Measurements from ENCODE around the gene PTPRG. TPM values are rescaled to one million over a fixed set of nuclear protein-coding genes. Genes with fewer than 3 reads are reported as not detected.

Gene PTPRG
- total and polyA plus RNA-seq, 10 of the 15 experiments (the other 5 are each of a cell fraction or from before 2014, with no cell fraction given): 0.29 to 20.7 (median 1.4) TPM

DNA sequence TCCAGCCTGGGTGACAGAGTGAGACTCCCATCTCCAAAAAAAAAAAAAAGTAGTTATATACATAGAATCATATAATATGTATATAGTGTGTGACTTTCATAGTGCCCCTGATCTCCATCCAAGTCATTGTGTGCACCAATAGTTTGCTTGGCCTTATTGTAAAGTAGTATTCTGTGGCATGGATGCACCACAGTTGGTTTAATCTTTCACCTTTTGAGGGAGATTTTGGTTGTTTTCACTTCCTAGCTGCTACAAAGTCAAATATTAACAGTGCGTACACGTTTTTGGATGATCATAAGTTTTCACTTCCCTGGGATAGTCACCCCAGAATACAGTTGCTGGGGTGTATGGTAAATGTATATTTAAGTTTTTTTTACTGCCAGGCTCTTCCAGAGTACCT is 162.8 kb downstream of the PTPRG start (continued):
- peak; percentile 14 for TF ChIP-seq KLF5 (IDR thresholded peaks at IDR 0.05; ENCODE audit: partially characterized antibody)
- no peak for TF ChIP-seq MTA3 (IDR thresholded peaks at IDR 0.05; ENCODE audit: borderline replicate concordance, low read length)
- TF ChIP-seq ZNF217 (IDR thresholded peaks at IDR 0.05): 0 out of 2 replicates have a peak, but pooled peaks have one; percentile 19
- no peak for TF ChIP-seq GABPA (IDR thresholded peaks at IDR 0.05; ENCODE audit: low read depth)
- no peak for TF ChIP-seq NFXL1 (IDR thresholded peaks at IDR 0.05; ENCODE audit: borderline replicate concordance)
- no peak for TF ChIP-seq BCL11A (IDR thresholded peaks at IDR 0.05; ENCODE audit: low read depth, low read length)
- TF ChIP-seq, protein P1, sequence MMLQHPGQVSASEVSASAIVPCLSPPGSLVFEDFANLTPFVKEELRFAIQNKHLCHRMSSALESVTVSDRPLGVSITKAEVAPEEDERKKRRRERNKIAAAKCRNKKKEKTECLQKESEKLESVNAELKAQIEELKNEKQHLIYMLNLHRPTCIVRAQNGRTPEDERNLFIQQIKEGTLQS (IDR thresholded peaks at IDR 0.05; ENCODE audit: borderline replicate concordance, extremely low read depth, low read depth, low read length): no peak
- TF ChIP-seq MTA2 (IDR thresholded peaks at IDR 0.05; ENCODE audit: low read depth): peak; percentile 75; the same call in 1 of the 2 replicates
- no peak for TF ChIP-seq TCF12 (IDR thresholded peaks at IDR 0.05; ENCODE audit: low read depth, low read length)
- TF ChIP-seq CREM (IDR thresholded peaks at IDR 0.05; ENCODE audit: low read depth): no peak
- TF ChIP-seq RAD51 (IDR thresholded peaks at IDR 0.05): peak; percentile 24; the same call in 1 of the 2 replicates
- TF ChIP-seq HDAC6 (IDR thresholded peaks at IDR 0.05; ENCODE audit: unreplicated experiment): no peak
- TF ChIP-seq BHLHE40 (IDR thresholded peaks at IDR 0.05; ENCODE audit: borderline replicate concordance in 1 of 2, low read depth in 2 of 2, low read length in 1 of 2): peak; percentile 82 to 89
- TF ChIP-seq ASH2L (IDR thresholded peaks at IDR 0.05; ENCODE audit: borderline replicate concordance, low read depth): no peak

DNA sequence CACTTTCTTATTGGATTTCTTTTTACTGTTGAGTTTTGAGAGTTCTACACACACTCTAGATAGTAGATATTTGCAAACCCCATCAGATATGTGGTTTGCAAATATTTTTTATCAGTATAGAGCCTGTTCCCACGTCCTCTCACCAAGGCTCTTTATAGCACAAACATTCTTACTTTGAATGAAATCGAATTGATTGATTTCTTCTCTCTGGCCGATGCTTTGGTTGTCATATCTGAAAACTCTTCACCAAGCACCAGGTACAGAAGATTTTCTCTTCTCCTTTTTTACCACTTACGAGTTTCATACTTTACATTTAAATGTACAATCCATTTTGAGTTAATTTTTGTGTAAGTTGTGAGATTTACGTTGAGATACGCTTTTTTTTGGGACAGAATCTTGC is 163.4 kb downstream of the PTPRG start:
- no peaks in the 10 kb centered on the region for H4K20me1 ChIP-seq (ENCODE audit: control insufficient read depth, insufficient read depth)
- WGBS (ENCODE audit: insufficient coverage, insufficient replicate concordance, low lambda C conversion rate, missing lambda C conversion rate): 25% methylated on average over 6 of the region's 6 CpGs
- no peak overlapping the region for H3K4me3 ChIP-seq
- no peaks in the 10 kb centered on the region for H3K4me1 ChIP-seq (ENCODE audit: control insufficient read depth, insufficient read depth, low read length)
- ChIA-PET POLR2A (interaction anchor here (1.0 to 1.3 kb wide), 2 partner anchors 19 to 56 kb away, joined by 3 read pairs; no protein-coding TSS in a partner anchor), RAD21 (ENCODE audit: unreplicated experiment) (interaction anchor here (0.6 to 1.9 kb wide), 12 partner anchors 15 to 204 kb away, joined by 3 to 10 read pairs (median 3); no protein-coding TSS in a partner anchor), CTCF (interaction anchor here (1.3 to 1.4 kb wide), 2 partner anchors 8 to 94 kb away, joined by 3 to 4 read pairs; no protein-coding TSS in a partner anchor), SMC1A (ENCODE audit: uncharacterized antibody, unreplicated experiment) (interaction anchor here (0.7 to 1.8 kb wide), 8 partner anchors 14 to 131 kb away, joined by 3 to 5 read pairs (median 3); no protein-coding TSS in a partner anchor)
- H3K79me2 ChIP-seq (ENCODE audit: control insufficient read depth, insufficient read depth, low read length): no peaks in the 10 kb centered on the region
- no peaks in the 10 kb centered on the region for H3K27me3 ChIP-seq (replicated peaks in 1 of 2; ENCODE audit: control insufficient read depth in 2 of 2, insufficient read depth in 2 of 2, low read length in 1 of 2)
- no peak overlapping the region for H3K9ac ChIP-seq (ENCODE audit: control insufficient read depth, insufficient read depth, low read length)
- in situ Hi-C loops (cut with MboI) (no loop called here), intact Hi-C loops (cut with micrococcal nuclease; ENCODE audit: unreplicated experiment) (loop anchor here (5.0 to 10.0 kb wide), 2 partner anchors 88 to 160 kb away; partner anchors contain the start of gene PTPRG)
- DNase-seq (ENCODE audit: low read depth, low spot score): no peak
- peak; percentile 59 for ATAC-seq
- no peak overlapping the region for H3K27ac ChIP-seq (ENCODE audit: control insufficient read depth, insufficient read depth)
- FAIRE-seq: no peak
- H3K9me3 ChIP-seq (replicated peaks; ENCODE audit: control insufficient read depth, insufficient read depth, low read length): no peaks in the 10 kb centered on the region
- H3K36me3 ChIP-seq (ENCODE audit: control insufficient read depth in 2 of 2, insufficient read depth in 2 of 2, low read length in 1 of 2): no peaks in the 10 kb centered on the region
- H2AFZ ChIP-seq (ENCODE audit: control insufficient read depth, low read depth, low read length): no peak overlapping the region
- H3K4me2 ChIP-seq (ENCODE audit: control insufficient read depth, insufficient read depth): no peak overlapping the region
- BruUV-seq (replicated peaks): no TSS peak
- no peak for TF ChIP-seq SMAD1 (IDR thresholded peaks at IDR 0.05; ENCODE audit: low read depth, partially characterized antibody)
- TF ChIP-seq, protein P2, sequence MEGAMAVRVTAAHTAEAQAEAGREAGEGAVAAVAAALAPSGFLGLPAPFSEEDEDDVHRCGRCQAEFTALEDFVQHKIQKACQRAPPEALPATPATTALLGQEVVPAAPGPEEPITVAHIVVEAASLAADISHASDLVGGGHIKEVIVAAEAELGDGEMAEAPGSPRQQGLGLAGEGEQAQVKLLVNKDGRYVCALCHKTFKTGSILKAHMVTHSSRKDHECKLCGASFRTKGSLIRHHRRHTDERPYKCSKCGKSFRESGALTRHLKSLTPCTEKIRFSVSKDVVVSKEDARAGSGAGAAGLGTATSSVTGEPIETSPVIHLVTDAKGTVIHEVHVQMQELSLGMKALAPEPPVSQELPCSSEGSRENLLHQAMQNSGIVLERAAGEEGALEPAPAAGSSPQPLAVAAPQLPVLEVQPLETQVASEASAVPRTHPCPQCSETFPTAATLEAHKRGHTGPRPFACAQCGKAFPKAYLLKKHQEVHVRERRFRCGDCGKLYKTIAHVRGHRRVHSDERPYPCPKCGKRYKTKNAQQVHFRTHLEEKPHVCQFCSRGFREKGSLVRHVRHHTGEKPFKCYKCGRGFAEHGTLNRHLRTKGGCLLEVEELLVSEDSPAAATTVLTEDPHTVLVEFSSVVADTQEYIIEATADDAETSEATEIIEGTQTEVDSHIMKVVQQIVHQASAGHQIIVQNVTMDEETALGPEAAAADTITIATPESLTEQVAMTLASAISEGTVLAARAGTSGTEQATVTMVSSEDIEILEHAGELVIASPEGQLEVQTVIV (IDR thresholded peaks at IDR 0.05; ENCODE audit: borderline replicate concordance, partially characterized antibody): no peak
- TF ChIP-seq STAT1 (conservative IDR thresholded peaks at IDR 0.05): no peak
- TF ChIP-seq IKZF2 (IDR thresholded peaks at IDR 0.05): 0 out of 4 replicates have a peak, but pooled peaks of 1 of the 2 experiments have one; percentile 3
- no peak for TF ChIP-seq BCL11A (IDR thresholded peaks at IDR 0.05; ENCODE audit: low read depth, low read length)
